ENCODE results near the gene HOXA5.

Gene HOXA5

DNA sequence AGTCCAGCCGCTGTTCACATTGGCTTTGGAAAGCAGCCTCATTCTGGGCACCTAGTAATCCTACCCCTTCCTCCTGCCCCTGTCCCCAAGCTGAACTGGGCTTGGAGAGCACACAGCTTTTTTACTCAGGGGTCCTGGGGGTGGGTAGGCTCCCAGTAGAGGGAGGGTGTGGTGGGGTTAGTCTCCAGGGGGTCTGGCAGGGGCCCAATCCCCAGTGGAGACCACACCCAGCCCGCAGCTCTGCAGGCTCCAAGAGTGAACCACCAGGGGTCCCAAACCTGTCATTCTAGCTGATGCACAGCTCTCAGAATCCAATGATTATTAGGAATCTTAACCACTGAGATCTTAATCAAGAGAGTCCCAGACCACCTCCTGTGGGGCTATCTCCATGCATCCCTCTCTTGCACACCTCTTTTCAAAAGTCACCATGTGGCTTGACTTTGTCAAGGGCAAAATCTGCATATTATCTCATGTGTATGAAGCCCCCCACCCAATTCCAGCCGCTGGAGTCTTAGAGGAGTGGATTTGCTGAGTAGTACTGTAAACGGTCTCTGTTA lies 38.9 kb upstream of the HOXA5 start:
- DNase-seq = no peak

DNA sequence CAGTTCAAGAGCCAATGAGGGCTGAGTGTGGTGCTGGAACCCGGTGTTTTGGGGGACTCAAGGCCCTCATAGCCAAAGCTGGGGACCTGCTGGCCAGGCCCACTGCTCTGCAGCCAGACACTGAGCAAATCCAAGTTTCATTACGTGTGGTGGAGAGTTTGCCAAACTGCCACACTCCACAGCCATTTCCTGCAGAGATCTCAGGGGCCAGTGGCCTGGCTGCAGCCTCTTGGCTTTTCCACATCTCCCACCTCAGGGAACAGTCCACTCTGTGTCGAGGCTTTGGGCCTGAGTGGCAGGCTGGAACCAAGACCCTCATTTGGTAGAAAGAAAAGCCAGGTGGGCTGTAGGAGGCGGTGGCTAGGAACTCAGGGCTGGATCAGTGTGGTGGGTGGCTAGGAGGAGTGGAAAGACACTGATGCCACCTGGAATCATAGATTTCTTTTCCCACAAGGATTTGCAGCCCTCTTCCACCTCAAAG lies 38.4 kb upstream of the HOXA5 start:
- DNase-seq = no peak

DNA sequence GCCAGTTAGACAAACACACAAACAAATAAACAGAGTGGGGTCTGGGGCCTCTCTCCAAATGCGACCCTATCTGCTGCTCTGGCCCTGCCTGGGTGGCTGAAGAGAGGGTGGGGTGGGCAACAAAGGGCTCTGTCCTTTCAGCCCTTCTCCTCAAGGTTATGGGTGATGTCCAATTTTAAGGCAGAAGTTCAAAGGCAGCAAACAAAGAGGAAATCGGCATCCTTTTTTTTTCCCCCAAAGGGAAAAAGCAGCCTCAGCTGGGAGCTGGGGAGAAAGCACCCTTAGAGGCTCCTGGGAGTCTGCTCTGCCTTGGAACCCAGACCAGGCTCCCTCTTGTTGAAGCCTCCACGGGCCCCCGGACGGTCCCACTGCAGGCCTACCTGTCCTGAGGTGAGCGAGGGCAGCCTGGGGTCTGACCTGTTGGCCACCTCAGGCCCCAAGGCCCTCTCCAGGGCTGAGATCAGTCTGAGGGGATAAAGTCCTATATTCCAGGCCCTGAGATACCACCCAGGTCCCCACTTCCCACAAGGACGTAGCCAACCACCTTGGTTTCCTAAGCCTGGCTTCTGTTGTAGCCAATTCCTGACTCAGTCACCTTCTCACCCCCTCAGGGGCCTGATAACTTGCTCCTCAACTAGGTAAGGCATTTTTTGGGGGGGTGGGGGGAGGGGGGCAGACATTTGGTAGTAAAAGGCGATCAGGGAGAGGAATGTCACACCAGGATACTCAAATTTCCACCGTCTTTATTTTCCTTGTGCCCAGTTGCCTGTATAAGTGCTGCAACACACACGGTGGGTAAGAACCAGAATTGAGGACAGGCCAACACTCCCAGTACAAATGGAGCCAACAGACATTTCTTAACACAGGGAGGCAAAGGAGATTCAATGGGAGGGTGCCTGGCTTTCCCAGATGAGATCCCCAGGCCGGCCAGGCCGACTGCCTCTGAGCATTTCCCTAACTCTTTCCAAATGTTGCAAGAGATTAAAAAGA lies 37.2 kb upstream of the HOXA5 start:
- no peak for DNase-seq

DNA sequence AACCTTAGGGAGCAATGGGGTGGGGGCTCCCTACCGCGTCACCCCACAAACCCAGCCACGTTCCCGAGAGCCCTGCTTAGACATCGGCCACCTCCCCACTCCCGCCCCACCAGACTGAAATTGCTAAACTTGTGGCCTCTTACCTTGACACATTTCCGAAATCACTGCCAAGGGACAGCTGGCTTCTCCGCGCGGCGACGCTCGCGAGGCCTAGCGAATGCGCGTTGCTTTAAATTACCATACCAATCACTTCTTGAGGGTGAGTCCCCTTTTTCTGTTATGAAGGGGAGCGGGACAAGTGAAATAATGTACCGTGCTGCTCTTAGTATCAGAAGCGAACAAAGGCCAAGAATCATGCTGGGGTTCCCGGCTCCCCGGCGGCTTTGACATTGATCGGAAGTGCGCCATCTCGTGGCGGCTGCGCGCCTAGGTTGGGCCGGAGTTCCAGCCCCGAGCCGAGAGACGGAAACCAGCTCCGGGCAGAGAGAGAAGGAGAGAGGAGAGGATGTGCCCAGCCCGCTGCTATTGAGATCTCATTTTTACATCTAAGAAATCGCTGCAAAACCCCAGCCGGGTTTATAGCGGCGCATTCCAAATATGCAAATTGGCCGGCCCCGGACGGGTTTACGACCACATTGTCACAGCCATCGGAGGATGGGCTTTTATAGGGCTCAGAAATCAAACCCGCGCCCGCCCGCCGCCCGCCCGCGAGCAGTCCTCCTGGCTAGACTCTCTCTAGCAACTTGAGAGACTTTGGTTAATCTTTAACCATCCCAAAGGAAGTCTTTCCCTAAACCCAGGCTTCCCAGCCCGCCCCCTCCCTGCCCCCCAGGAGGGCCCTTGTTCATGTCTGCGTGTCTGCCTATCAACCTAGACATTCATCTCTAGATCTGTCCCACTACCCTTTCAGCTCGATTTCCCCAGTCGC lies 36.3 kb upstream of the HOXA5 start:
- DNase-seq = no peak

DNA sequence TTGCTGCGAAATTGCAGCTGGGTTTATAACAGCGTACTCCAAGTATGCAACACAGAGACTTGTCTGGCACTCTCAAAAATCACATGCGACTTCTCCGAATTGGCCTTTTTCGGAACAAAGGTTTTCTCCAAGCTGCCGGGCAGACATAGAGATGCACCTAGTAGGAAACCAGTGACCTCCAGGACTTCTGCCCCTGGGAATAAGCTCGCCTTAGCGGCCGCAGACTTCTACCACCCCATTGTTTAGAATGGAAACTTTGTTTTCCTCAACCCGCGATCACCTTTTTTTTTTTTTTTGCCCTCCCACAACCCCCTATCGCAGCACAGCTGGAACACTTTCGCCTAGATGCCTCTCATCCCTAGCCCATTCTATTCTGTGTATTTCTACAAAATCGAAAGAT lies 35.5 kb upstream of the HOXA5 start:
- no peak for DNase-seq

DNA sequence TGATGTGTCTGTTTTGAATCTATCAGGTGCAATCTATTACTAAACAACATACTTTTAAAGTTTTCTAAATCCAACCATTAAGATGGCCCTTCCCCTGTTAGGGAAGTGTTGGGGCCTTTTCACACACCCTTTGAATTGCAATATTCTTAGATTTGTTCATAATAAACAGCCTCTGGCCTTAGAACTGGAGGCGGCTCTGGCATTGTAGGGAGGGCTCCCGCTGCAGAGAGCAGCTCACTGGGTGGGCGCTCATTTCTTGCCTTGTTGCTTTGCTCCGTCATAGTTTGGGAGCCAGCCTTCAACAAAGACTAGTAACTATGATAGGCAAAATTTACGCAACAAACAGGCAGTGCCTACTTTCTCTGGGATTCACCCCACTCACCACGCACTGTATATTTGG lies 34.9 kb upstream of the HOXA5 start:
- DNase-seq = no peak

DNA sequence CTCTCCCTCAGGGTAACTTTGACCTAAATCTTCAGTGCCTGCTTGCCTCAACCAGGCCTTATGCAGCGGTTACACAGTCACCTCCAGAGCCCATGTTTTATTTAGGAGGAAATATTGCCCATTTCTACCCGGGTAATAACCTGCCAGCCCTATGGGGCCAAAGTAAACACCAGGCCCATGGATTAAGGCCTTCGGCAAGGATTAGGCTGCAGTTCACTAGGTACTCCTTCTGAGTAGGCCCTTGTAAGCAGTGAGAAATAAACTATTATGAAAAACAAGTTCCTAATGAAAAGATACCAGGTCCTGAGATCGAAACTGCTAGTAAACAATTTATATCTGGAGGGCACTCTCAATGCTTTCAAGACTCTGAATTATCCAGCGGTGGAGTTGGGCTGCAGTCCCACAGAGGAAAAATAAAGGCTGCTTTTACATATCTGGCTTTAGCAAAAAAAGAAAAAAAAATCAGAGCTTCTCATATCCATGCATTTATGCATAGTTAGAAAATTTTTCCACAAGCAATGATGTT lies 34.4 kb upstream of the HOXA5 start:
- DNase-seq = no peak

DNA sequence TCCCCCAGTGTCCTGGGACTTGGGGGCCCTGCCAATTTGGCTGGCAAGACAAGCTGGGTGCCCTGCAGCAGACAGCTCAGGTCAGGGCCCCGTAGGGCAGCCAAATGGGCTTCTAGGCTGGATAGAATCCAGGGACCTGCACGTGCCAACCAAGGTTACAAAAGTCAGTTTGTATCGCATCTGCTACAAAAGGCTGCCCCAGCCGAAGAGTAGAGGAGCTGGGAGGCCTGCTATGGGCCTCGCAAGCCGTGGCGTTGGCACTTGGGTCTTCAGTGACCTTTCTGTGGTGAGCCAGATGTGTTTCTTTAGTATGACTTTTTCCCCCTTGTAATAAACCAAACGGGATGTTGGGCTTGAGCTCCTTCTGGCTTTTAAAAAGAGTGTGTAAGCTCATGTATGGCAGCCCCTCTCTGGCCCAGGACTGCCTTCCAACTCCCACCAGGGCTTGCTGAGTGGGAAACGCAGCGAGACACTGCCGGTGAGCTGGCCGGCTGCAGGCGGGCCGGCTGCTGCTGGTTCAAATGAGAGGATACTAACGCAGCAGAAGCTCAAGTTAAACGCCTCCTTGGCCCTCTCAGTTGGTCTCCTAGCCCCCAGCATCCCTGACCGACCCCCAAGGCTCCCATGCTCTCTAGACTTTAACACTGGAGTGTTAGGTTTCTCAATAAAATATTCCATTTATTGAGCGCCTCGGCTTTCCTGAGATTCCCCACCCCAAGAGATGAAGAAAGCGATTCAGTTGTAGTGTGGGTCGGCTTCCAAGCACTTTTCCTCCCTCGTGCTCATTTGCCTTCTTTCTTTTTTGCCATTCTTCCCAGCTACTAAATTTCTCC lies 33.7 kb upstream of the HOXA5 start:
- no peak for DNase-seq

DNA sequence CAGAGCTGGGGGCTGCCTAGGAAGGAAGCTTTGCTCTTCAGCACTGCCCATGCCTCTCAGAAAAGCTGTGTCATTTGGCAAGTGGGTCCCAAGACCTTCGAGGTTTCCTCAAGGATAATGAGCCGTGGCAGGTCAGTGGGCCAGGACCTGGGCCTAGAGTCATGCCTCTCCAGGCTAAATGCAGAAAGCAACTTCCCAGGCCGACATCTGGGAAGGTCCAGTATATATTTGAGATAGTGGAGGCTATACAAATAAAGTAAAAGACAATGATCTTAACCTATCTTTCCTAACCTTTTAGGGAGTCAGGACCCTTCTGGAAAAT lies 33.0 kb upstream of the HOXA5 start:
- no peak for DNase-seq

DNA sequence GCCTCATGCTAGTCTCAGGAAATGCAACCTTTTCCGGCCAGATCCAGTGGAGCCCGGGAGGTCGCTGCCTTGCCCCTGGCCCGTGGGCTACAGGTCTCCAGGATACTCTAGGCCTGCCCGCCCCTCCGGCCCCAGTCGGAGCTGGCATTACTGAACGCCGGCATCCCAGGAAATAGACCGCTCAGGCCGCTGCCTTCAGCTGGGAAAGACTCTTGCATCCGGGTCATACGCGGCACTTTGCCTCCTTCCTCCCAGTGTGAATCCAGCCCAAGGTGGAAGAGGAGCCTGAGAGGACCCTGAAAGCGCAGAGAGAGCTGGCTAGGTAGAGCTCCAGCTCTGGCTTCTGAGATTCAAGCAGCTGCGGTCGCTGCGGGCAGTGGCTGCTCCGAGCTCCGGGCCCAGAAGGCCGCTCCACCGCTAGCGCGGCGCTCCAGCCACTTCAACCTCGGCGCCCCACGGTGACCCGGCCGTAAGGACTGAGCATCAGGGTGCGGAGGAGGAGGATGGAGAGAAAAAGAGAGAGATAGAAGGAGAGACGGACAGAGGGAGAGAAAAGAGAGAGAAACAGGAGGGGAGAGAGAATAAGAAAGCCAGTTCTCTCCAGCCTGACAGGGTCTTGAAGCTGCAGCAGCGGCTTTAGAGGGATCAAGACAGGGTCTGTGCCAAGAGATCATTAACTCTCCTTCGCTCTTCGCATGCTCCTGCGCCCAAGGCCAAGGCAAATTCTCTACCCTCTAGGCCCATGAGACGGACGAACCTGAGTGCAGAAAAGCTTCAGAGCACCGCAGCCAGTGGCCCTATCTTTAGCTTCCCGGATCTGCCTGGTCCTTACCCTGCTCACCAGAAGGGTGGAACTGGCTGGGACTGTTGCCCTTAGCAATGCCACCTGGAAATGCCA lies 32.4 kb upstream of the HOXA5 start:
- no peak for DNase-seq

DNA sequence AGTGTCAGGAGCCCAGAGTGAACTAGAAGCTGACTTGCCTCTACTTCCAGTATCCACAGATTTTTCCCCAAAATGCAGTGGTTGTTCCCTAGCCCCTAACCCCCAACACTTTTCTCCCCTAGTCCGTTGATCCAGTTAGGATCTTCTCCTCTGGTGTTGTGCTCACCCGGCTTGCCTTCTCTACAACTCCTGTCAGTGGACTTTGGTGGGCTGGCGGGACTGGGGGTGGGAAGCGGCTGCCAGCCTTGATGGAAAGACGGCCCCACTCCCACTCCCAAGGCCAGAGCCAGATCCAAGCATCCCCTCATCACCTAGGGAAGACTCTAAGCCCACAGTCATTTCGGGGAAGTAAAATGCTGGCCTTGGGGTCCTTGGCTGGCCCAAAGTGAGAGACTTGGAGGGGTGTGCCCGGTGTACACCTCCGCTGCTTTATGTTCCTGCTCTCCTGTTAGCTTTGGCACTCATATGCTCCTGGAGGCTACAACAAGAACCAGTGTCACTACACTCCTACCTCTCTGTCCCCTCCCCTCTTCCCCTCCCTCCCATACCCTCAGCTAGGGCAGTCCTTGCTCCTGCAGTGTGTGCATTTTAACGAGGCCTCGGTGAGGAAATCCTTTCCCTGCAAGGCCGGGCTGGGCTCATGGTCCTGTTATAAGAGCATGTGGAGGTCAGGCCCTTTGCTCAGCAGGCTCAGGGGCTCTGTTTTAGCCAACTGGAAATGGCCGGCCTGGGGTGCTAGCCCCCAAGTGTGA lies 31.6 kb upstream of the HOXA5 start:
- DNase-seq = no peak

DNA sequence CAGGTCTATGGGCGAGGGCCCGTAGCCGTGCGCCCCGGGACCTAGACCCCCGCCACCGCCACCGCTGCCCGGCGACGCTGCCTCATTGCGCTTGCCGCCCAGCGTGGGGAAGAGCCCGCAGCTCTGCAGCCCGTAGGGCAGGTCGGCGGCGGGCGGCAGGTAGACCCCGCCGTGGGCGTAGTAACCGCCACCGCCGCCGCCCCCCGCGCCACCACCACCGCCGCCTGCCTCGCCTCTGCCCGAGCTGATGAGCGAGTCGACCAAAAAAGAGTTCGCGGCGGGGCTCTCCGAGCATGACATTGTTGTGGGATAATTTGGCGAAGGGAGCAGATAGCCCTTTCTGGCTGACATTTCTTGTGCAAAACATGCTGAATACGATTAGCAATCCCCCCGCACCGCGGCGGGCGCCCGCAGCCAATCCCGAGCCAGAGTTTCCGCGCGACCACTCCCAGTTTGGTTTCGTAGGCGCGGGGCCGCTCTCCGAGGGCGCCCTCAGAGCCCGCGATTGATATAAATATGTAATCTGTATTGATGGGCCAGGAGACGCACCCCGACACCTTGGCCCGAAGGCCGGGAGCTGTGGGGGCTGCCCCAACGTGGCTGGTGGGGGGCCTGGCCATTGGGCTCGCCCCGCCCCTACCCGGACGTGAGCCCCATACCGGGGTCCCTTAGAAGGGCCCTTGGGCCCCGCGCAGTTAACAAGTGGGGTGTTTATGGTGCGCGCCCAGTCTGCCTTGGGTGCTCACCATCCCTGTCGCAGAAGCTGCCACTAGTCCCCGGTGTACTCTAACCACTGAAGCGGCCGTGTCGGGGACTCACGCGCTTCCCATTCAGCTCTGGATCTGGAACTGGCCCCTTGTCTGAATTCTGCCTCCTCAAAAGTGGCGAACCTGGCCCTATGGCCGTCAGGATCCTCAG lies 30.7 kb upstream of the HOXA5 start, which contains the start of gene HOXA10:
HOXA10 (minus strand) TSS at position 365 of the 918 bp plus-strand sequence; CDS start at position 351, 14 bp downstream.
- peak; percentile 61 for DNase-seq

DNA sequence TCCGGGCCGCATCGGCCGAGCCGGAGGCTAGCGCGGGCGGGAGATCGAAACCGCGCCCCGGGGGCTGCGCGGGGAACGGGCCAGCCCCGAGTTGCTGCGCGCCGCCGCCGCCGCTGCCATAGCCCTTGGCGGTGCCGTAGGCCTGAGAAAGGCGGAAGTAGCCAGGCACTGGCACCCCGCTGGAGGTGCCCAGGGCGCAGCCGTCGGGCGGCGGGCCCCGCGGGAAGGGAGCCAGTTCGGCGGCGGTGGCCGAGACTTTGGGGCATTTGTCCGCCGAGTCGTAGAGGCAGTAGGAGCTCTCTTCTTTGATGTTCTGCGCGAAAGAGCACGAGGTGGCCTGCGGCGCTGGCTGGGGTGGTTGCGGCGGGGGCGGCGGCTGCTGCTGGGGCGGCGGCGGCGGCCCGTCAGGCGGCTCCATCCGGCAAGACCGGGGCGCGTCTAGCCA lies 30.1 kb upstream of the HOXA5 start:
- DNase-seq = peak; percentile 57

DNA sequence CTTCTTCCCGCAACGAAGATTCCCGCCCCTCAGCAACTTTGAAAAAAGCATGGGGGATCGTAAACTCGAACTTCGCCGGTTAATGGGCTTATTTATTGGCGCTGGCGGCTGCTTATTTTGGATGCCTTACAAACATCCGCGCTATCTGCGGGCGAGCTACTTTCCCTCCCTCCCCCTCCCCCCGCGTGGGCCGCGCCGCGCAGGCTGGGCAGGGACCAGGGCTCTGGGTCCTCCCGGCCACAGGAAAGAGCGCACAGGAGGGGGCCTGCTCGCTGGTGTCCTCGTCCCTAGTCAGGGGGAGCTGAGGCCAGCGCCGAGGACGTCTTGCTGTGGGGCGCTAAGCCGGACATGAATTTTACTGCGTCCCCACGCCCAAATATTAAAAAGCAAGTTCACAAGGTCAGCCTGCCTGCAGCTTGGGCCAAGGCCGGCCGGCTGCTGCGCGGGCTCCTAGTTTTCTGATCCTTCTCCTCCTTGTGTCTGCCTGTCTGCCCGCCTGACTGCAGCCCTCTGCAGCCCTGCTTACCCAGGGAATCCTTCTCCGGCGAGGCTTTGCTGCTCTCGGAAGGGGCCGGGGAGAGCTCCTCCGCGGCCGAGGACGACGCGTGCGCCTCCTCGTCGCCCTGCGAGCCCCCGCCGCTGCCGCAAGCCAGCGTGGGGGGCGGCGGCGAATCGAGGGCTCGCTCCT lies 29.5 kb upstream of the HOXA5 start:
- DNase-seq = peak; percentile 57

DNA sequence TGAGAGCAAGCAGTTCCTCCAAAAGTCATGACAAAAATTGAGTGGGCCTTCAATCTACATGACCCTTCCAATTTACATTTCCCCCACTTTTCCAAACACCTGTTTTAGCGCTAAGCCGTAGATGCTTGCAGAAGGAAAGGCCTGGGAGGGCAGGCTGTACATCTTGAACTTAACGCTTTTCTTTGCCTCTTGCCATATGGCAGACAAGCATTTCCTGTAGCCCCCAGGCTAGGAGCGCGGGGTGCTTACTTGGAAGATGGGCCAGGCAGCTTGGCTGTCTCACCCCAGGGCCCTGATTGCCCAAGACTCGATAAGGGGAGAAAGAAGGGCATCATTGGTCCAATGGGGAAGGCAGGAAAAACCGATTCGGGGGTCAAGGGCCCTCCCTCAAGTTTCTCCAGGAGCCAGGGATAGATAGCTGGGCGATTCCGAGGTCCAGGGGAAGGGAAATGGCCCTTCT lies 28.9 kb upstream of the HOXA5 start:
- DNase-seq = peak; percentile 41

DNA sequence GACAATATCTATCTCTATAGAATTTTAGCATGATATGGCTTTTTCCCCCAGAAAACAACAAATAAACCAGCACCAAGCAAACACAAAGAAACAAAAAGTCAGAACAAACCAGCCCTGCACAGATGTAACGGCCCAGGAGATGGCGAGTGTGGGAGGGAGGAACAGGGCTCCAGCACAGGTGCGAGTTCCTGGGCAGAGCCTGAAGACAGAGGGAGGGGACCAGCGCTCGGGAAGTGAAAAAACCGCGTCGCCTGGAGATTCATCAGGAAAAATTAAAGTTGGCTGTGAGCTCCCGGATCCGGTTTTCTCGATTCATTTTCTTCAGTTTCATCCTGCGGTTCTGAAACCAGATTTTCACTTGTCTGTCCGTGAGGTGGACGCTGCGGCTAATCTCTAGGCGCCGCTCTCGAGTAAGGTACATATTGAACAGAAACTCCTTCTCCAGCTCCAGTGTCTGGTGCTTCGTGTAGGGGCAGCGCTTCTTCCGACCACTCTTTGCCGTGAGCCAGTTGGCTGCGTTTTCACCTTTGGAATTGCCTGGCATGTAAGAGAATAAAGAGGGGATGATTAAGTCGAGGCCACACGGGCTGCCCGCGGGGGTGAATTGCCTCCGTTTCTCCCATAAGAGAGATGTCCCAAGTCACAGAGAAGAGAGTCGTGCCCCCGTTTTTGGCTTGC lies 28.3 kb upstream of the HOXA5 start:
- peak; percentile 51 for DNase-seq

DNA sequence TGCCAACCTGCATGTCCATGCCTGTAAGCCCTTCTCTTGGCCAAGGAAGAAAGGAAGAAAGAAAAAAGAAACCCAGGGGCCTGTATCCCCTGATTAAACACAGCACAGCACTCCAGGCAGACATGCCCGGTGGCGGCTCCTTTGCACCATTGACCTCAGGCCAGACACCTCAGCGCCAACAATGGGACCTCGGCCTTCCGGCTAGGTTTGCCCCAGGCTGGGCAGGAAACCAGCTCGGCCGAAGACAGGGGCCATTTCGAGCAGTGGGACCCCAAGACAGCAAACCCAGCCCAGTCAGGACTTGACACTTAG lies 27.8 kb upstream of the HOXA5 start:
- DNase-seq = peak; percentile 37
